T-helper 1 cell treated with Interleukin-12 subunit alpha and Interleukin-12 subunit beta and Interleukin-4 antibody, amounts not matched to agents 30 ng/mL and 1 ng/mL, for 36 hours (primary cell): ENCODE measurements around the gene ANXA1. TPM values are rescaled to one million over a fixed set of nuclear protein-coding genes. Genes with fewer than 3 reads are reported as not detected.
"Not testable (repeated sequence)": the region's sequence is repeated elsewhere in the genome, so short reads cannot be mapped to it uniquely, and the experiment has no call there.

Source experiments
- intact Hi-C: fragments of 100-400 bp; cut with micrococcal nuclease; formaldehyde crosslinking; loops from one replicate; pipeline ENCODE4 v1.15.1; 2024
- total RNA-seq: library from RNA; stranded (reverse); gene quantifications from 2 replicates; pipeline ENCODE4 v1.2.3, GENCODE V29; 2022

ANXA1 gene
- total RNA-seq, 1 donor from 2014 or later, result 125 TPM

DNA sequence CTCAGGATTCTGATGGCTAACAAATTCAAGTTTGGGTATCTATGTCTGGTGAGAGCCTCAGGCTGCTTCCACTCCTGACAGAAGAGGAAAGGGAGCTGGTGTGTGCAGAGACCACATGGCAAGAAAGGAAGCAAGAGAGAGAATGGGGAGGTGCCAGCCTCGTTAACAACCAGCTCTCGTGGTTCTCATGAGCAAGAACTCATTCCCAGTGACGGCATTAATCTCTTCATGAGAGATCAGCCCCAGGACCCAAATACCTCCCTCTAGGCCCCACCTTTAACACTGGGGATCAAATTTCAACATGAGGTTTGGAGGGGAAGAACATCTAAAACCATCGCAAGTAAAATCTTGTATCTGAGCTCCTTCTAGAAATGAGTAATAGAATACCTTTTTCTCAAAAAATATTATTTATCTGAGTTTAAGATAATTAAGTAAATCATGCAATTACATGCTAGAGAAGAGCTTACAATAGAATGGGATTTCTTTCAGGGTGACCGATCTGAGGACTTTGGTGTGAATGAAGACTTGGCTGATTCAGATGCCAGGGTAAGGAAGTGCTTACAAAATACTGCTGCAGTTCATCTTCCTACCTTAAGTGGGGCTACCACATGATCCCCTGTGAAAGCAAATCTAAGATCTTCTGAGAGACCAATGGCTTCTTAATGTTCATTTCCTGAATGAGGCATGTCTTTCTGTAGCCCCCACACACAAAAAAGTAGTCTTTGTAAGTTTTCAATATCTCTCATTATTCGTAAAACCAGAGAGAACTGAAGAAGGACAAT, 11.5 kb downstream of the ANXA1 start:
- intact Hi-C loops, result no loop called here

- intact Hi-C loops, result no loop called here
Measured at GRCh38 chr9:73165911-73166310, 14.2 kb downstream of the ANXA1 start.

- intact Hi-C loops, result no loop called here
Measured at GRCh38 chr9:73166468-73166867, 14.8 kb downstream of the ANXA1 start.

DNA sequence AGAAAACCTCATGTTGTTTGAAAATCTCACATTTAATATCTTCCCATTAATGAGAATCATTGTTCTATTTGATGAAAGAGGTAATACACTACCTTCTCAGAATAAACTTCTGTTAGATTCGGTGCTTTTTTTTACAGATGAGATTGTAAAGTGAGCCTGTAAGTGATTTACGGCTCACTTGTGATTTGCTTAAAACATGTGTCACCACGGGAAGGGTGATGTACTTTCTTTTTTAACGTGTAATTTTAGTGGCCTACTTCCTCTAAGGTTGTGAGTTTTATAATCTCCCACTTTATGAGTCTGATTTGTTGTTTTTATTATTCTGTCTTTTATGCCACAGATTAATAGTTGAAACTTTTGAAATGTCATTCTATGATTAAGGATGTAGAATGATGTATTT, 15.9 kb downstream of the ANXA1 start:
- intact Hi-C loops, result no loop called here

DNA sequence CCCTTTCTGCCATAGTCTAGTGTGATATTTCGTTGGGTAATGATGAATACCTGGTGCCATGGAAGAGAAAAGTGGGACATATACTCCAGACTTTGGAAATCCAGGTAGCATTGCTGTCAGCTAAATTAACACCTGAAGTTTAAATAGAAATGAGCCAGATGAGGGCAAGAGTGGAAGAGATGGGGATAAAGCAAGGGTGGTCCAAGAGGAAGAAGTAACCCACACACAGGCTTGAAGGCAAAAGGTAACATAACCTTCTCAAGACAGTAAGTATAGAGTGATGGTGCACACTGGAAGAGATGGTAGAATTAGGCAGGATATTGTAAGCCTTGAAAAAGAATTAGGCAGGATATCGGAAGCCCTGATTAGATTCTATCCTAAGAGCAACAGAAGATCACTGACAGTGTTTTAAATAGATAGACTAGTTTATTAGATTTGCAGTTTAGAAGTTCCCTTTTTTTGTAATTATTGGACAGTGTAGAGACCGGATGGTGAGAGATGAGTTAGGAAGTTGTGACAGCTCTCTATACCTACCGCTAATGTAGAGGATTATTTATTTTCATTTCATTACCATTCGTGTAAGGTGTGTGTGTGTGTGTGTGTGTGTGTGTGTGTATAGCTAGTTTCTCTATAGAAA, 16.8 kb downstream of the ANXA1 start:
- intact Hi-C loops, result no loop called here

- intact Hi-C loops, result loop anchor here (1.0 kb wide), 1 partner anchor 9 kb away; no protein-coding TSS in a partner anchor
Measured at GRCh38 chr9:73170185-73170957, 18.7 kb downstream of the ANXA1 start.

DNA sequence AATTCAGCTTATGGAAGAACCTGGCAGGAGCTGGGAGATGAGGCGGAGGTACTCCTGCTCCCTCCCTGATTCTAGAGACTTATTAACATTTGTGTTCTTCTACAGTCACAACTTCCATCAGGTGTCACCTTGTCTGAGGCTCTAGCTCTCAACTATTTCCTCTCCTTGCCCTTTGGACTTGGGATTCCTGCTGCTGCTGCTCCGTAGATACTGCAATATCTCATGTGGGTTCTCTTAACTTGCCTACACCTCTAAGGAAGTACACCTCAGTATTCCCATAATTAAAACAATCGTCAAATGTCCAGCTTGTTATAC, 21.2 kb downstream of the ANXA1 start:
- intact Hi-C loops, result no loop called here

DNA sequence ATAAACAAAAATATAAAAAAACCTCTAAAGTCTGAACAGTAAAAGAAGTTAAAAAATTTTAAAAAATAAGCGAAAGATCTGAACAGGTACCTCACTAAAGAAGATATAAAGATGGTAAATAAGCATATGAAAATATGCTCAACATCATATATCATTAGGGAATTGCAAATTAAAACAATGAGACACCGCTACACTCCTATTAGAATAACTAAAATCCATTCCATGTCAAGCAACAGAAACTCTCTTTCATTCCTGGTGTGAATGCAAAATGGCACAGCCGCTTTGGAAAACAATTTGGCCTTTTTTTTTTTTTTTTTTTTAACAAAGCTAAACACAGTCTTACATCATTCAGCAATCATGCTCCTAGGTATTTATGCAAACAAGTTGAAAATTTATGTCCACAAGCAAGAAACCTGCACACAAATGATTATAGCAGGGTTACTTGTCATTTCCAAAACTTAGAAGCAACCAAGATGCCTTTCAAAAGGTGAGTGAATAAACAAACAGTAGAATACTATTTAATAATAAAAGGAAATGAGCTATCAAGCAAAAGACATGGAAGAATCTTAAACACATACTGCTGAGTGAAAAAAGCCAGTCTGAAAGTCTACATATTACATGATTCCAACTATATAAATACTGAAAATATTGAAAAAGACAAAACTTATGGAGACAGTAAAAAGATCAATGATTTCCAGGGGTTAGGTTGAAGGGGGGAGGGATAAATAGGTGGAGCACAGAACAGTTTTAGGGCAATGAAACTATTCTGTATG, 22.1 kb downstream of the ANXA1 start:
- intact Hi-C loops, result no loop called here

DNA sequence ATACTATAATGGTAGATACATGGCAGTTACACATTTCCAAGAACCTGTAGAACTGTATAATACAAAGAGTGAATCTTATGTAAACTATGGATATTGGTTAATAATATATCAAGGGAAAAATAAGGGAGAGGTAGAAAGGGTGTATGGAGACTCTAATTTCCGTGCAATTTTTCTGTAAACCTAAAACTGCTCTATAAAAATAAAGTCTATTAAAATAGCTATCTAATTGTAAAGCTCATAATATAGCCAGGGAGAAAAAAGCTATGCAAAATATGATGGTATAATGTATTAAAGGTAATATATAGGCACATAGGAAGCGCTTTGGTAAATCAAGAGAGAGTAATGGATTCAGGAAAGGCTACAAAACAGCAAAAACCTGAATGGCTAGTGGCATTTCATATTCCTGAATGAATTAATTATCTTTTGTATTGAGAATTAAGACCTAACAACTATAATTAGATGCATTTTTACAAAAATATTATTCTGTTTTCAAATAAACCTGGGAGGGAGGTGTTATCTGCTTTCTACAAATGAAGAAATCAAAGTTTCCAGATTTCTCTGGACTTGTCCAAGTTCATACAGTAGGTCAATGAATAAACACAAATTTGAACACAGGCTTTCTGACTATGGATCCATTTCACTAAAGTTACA, 22.8 kb downstream of the ANXA1 start:
- intact Hi-C loops, result no loop called here

- intact Hi-C loops, result no loop called here
Measured at GRCh38 chr9:73176450-73176875, 24.8 kb downstream of the ANXA1 start.

DNA sequence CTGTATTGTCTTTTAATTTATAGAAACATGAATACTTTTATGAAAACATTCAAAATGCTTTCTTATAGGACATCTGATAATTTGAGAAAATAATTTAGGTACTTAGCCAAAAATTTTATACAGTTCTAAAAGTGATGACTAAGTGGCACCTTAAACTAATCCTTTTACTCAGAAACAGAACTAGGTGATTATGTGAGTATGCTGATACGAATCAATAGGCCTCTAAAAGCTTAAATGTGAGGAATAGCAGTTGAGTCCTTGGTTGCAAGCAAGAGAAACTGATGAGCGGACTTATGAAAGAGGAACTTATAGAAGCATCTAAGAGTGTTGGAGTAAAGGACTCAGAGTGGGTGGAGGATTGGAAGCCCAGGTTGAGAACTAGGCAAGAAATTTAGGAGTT, 26.4 kb downstream of the ANXA1 start:
- intact Hi-C loops, result no loop called here

- intact Hi-C loops, result no loop called here
Measured at GRCh38 chr9:73179589-73179988, 27.9 kb downstream of the ANXA1 start.

DNA sequence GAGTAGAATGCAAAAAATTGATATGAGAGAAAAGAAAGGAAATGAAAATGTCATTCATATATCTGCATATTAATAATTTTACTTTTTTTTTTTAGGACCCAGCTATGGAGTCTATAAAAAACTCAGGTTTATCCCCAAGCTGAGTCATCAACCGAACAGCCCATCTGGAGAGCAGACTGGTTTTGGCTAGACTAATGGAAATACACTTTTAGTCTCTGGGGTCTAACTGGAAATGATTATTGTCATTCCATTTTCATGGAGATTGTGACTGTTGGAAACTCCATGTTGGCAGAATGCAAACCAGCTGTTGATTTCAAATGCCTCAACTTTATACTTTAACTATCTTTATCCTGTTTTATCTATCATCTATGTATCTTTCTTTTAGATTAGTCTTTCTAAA, 28.7 kb downstream of the ANXA1 start:
- intact Hi-C loops, result loop anchor here (5.0 kb wide), 3 partner anchors 158 to 898 kb away; no protein-coding TSS in a partner anchor

DNA sequence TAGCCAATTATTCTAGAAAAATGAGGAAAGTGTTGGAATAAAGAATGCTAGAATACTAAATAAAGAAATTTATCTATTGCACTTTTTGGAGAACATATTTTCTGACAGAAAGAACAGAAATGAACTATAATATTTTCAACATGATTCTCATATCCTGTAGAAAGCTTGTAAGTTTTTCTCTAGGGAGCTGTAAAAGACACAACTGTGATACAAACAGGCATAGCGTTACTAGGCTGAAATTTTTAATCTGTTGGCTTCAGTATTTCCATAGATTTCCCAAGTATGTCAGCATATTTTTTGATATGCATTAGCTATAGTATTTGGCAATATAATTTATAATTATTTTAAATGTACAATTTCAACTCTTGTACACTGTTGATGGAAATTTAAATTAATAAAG, 31.3 kb downstream of the ANXA1 start:
- intact Hi-C loops, result loop anchor here (2.0 to 5.0 kb wide), 5 partner anchors 28 to 901 kb away; no protein-coding TSS in a partner anchor

- intact Hi-C loops, result loop anchor here (2.0 to 5.0 kb wide), 5 partner anchors 29 to 901 kb away; no protein-coding TSS in a partner anchor
Measured at GRCh38 chr9:73183428-73183827, 31.8 kb downstream of the ANXA1 start.

DNA sequence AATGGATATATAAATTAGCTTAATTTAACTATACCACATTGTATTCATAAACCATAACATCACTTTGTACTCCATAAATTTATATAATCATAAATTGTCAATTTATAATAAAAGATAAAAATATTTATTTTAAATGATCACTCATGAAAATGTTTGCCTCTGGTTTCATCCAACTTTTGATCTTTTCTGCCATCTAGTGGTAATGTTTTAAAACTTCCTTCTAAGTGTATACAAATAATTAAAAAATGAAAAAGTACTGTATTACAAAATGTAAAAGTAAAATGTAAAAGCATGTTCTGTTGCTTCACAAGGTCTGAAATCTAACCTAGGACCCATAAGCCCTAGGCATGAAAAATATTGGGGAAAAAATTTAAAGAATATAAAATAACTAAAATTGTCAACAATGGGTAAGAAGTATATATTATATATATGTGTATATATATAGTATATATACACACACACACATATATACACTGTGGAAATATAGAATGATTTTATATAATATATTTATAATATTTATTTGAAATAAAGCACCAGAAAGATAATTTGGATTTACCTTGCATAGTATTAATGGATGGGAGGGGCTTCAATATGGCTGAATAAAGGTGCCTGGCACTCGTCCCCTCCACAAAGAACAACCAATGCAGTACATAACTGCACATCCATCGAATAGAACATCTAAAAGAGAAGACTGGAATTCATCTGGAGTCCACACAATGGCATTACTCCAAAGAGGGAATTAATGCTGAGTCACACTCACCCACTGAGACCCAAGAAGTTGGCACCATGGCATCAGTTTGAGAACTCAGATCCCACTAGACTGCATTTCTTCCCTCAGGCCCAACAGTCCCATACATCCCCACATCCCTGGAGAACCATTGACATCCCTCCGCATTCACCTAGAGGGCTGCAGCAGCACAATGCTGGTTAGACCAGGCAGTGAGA, 32.5 kb downstream of the ANXA1 start:
- intact Hi-C loops, result loop anchor here (1.0 to 5.0 kb wide), 6 partner anchors 29 to 902 kb away; no protein-coding TSS in a partner anchor

DNA sequence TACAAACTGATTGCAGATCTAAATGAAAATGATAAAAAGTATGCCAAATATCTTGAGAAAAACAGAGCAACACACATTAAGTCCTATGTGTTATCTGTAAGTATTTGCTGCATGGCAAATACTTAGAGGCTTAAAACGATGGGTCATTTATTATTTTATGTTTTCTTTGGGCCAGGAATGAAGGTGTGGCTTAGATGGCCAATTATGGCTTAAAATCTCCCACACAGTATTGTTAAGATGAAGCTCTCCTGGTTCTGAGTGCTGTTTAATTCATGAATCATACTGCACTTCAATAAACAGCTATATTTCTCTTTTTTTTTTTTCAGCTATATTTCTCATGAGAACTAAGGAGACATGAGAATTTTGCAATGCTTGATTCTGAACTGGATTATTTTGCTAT, 39.4 kb downstream of the ANXA1 start:
- intact Hi-C loops, result not testable (repeated sequence)

GRCh38 chr9:73194284-73194683, 42.6 kb downstream of the ANXA1 start:
- intact Hi-C loops, result no loop called here

- intact Hi-C loops, result no loop called here
Measured at GRCh38 chr9:73199448-73199847, 47.8 kb downstream of the ANXA1 start.
